ENCODE data around the gene CAMK2N1.

Gene CAMK2N1

DNA sequence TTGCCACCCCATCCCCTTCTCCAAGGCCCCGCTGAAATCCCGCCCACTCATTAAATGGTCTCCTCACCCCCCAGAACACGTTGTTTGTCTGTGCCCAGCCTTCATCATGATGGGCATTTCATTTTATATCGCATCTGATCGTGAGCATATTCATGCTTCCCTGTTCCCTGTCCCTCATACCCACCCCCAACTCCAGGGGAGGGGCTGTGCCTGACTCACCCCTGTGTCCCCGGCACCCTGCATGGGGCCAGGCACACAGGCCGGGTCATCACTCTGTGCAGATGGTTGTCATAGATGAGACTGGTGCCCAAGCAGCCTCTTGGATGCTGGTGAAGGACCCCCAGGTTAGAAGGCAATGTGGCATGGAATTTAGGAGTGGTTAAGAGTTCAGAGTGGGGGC lies 11.0 kb downstream of the CAMK2N1 start:
- TF ChIP-seq, protein P1, sequence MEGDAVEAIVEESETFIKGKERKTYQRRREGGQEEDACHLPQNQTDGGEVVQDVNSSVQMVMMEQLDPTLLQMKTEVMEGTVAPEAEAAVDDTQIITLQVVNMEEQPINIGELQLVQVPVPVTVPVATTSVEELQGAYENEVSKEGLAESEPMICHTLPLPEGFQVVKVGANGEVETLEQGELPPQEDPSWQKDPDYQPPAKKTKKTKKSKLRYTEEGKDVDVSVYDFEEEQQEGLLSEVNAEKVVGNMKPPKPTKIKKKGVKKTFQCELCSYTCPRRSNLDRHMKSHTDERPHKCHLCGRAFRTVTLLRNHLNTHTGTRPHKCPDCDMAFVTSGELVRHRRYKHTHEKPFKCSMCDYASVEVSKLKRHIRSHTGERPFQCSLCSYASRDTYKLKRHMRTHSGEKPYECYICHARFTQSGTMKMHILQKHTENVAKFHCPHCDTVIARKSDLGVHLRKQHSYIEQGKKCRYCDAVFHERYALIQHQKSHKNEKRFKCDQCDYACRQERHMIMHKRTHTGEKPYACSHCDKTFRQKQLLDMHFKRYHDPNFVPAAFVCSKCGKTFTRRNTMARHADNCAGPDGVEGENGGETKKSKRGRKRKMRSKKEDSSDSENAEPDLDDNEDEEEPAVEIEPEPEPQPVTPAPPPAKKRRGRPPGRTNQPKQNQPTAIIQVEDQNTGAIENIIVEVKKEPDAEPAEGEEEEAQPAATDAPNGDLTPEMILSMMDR (IDR thresholded peaks at IDR 0.05; ENCODE audit: extremely low read depth, missing control alignments) = no peak
- no peak for DNase-seq (ENCODE audit: low spot score)

DNA sequence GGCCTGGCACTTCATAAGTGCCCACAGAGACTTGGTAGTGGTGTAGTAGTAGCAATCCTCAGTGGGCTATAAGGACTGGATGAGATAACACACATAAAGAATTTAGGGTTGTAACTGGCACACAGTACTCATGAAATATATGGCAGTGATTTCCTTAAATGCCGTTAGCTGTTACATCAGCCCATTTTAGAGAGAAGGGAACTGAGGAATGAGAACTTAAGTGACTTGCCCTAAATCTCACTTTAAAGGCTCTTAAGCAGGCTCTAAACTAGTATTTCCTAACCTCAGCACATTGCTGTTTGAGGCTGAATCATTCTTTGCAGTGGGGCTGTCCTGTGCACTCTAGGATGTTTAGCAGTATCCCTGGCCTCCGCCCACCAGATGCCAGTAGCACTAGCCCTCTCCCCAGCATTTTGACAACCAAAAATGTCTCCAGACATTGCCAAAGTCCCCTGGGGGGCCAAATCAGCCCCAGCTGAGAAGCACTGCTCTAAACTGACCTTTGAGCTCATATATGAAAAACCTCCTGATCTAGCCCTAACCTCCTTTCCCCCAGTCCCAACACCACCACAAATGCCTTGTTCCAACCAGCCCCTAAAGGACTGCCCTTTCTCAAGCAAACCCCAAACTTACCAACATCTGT lies 11.6 kb downstream of the CAMK2N1 start:
- TF ChIP-seq, protein P1 (IDR thresholded peaks at IDR 0.05; ENCODE audit: extremely low read depth, missing control alignments) = no peak
- no peak for DNase-seq (ENCODE audit: low spot score)

DNA sequence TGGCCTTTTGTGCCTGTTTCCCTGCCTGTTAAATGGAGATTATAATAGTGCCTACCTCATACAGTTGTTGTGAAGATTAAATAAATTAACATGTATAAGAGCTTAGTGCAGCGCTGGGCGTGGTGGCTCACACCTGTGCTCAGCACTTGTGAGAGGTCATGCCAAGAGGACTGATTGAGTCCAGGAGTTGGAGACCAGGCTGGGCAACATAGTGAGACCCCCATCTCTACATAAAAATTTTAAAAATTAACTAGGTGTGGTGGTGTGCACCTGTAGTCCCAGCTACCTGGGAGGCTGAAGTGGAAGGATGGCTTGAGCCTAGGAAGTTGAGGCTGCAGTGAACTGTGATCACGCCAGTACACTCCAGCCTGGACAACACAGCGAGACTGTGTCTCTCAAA lies 12.1 kb downstream of the CAMK2N1 start:
- TF ChIP-seq, protein P1 (IDR thresholded peaks at IDR 0.05; ENCODE audit: extremely low read depth, missing control alignments) = no peak
- DNase-seq (ENCODE audit: low spot score) = no peak

DNA sequence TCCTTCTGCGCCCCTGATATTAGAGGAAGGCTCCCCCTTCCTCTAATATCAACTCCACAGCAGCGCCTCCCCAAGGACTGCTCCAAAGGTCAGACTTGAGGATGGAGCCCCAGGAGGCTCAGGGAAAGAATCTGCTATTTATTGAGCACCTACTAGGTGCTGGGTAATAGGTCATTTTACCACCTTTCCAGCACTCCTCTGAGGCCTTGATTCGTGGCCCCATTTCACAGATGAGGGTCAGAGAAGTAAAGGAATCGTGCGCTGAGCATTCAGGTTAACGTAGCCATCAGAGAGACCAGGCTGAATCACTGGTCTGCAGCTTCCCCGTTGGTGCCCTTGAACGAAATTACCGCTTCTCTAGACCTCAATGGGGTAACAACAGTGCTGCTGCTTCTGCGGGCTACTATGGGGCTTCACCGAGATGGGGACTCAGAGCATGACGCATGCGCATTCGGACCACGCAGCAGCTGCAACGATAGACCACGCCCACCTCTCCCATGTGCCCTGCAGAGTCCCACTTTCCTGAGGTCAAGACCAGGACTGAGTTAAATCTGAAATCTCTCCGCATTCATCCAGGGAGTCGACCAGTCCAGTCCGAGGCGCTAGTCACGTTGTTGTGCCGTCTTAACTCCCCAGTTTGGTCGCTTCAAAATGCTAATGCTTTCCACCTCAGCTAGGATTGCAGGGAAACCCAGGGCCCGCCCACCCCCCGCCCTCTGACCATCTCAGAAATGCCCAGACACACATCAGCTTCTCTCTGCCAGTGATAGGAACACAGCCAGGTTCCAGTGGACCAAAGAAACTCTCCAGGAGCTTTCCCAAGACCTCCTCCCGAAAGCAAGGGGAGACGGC lies 12.9 kb downstream of the CAMK2N1 start:
- DNase-seq (ENCODE audit: low spot score) = peak; percentile 73

DNA sequence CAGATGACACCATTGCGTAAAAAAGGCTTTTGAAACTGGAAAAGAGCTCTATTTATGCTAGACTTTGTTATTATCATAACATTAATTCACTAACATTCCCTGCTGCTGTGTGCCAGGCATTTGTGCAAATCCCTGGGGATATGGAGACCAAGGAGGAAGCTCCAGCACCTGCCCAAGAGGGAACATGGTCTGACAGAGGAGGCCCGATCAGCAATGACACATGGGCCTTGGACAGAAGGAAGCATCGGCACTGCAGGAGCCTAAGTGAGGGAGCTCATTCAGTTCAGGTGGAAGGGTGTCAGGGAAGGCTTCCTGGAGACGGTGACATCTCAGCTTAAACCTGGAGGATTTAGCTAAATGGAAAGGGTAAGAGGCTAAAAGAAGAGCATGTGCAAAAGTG lies 13.9 kb downstream of the CAMK2N1 start:
- TF ChIP-seq, protein P1 (IDR thresholded peaks at IDR 0.05; ENCODE audit: extremely low read depth, missing control alignments) = no peak

More for the DNA sequence above, 12.9 kb downstream of the CAMK2N1 start:
- TF ChIP-seq, protein P1 (IDR thresholded peaks at IDR 0.05; ENCODE audit: extremely low read depth, missing control alignments) = no peak

DNA sequence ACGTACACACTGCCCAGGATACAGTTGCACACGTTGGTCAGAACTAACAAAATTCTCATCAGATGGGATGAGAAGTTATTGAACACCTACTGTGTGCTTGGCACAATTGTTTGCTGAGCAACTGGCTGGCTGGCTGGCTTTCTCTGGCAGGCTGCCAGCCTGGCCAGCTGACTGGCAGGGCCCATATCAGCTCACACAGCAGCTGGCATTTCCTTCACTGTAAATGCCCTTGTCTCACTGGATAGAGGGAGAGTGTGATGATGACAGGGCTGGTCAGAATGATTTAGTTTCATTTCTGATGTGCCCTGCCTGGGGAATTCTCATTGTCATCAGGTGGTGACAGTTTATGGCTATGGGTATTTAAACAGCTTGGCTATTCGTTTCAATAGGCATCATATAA lies 15.8 kb downstream of the CAMK2N1 start:
- DNase-seq (ENCODE audit: low spot score) = no peak
- TF ChIP-seq, protein P1 (IDR thresholded peaks at IDR 0.05; ENCODE audit: extremely low read depth, missing control alignments) = no peak

More for the DNA sequence above, 13.9 kb downstream of the CAMK2N1 start:
- no peak for DNase-seq (ENCODE audit: low spot score)

DNA sequence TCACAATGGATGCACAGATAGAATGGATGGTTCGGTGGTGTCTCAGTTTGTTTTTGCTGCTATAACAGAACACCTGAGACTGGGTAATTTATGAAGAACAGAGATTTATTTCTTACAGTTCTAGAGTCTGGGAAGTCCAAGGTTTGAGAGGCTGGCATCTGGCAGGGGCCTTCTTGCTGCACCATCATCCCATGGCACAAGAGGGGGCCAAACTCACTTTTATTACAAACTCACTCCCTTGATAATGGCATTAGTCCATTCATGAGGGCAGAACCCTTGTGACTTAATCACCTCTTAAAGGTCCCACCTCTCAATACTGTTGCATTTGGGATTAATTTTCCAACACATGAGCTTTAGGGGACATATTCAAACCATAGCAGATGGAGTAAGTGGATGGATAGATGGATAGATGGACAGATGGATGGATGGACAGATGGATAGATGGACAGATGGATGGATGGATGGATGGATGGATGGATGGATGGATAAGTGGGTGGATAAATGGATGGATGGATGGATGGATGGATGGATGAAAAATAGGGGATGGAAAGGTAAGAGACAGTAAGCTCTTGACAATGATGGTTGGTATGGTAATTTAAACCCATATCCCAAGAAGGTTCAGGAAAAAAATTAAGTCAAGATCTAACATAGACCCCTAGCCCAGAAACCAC lies 16.5 kb downstream of the CAMK2N1 start:
- DNase-seq (ENCODE audit: low spot score) = no peak
- TF ChIP-seq, protein P1 (IDR thresholded peaks at IDR 0.05; ENCODE audit: extremely low read depth, missing control alignments) = no peak

Measured in GM20000 (cell line).